Liver (tissue), 3 donors: ENCODE data around the gene ING5.

Experiments used
- GABPA ChIP-seq, 2 donors: IDR thresholded peaks in 1 of 2; conservative IDR thresholded peaks in 1 of 2; 2 replicates each; pipeline ENCODE4 v1.6.1; 2016; ENCODE audit warnings: antibody characterized with exemption in 2 of 2, mild to moderate bottlenecking in 1 of 2, moderate library complexity in 1 of 2
- YY1 ChIP-seq: IDR thresholded peaks from 2 replicates; pipeline ENCODE4 v1.6.1; 2016; ENCODE audit warnings: antibody characterized with exemption, mild to moderate bottlenecking
- TF ChIP-seq, protein P1 (sequence below): IDR thresholded peaks from 2 replicates; pipeline ENCODE4 v1.6.1; 2016; ENCODE audit warnings: antibody characterized with exemption, mild to moderate bottlenecking
- TF ChIP-seq, protein P2 (sequence below): IDR thresholded peaks from 2 replicates; pipeline ENCODE4 v1.6.1; 2016; ENCODE audit warnings: antibody characterized with exemption
- TF ChIP-seq, protein P3 (sequence below): fragments of 150-350 bp; IDR thresholded peaks from 2 replicates; pipeline ENCODE4 v1.5.1; 2017; ENCODE audit warnings: improper control_type of control experiment, low read depth, low read length; ENCODE audit not compliant: missing input control
- donor health status: healthy.
- donor health status: healthy.

DNA sequence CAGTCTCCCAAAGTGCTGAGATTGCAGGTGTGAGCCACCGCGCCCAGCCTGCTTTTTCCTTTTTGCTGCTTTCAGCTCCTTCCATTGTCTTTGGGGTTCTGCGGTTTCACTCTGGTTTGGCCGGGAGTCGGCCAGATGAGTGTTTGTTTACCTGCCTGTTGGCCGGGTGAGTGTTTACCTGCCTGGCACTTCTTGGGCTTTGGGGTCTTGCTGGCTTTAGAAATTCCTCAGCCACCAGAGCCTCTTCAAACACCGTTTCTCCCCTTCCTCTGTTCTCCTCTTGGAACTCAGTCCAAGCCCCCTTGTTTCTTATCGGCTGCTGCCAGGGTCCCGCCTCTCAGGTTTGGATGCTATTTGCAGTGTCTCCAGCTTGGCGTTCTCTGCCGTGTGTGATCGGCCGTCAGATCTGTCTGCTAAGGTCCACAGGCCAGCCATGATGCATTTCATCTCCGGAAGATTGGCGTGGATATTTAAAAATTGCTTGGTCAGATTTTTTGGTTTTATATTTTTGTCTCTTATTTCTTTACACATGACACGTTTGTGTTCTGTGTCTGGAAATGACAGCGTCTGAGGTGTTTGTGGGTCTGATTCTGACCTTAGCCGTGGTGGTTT lies 60.6 kb downstream of the ING5 start:
- TF ChIP-seq, protein P1, sequence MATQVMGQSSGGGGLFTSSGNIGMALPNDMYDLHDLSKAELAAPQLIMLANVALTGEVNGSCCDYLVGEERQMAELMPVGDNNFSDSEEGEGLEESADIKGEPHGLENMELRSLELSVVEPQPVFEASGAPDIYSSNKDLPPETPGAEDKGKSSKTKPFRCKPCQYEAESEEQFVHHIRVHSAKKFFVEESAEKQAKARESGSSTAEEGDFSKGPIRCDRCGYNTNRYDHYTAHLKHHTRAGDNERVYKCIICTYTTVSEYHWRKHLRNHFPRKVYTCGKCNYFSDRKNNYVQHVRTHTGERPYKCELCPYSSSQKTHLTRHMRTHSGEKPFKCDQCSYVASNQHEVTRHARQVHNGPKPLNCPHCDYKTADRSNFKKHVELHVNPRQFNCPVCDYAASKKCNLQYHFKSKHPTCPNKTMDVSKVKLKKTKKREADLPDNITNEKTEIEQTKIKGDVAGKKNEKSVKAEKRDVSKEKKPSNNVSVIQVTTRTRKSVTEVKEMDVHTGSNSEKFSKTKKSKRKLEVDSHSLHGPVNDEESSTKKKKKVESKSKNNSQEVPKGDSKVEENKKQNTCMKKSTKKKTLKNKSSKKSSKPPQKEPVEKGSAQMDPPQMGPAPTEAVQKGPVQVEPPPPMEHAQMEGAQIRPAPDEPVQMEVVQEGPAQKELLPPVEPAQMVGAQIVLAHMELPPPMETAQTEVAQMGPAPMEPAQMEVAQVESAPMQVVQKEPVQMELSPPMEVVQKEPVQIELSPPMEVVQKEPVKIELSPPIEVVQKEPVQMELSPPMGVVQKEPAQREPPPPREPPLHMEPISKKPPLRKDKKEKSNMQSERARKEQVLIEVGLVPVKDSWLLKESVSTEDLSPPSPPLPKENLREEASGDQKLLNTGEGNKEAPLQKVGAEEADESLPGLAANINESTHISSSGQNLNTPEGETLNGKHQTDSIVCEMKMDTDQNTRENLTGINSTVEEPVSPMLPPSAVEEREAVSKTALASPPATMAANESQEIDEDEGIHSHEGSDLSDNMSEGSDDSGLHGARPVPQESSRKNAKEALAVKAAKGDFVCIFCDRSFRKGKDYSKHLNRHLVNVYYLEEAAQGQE, result no peak
- TF ChIP-seq YY1 (no peak), GABPA (IDR thresholded peaks at IDR 0.05 in 1 of 2, conservative IDR thresholded peaks at IDR 0.05 in 1 of 2) (no peak)
- TF ChIP-seq, protein P2, sequence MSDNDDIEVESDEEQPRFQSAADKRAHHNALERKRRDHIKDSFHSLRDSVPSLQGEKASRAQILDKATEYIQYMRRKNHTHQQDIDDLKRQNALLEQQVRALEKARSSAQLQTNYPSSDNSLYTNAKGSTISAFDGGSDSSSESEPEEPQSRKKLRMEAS, result no peak
- TF ChIP-seq, protein P3, sequence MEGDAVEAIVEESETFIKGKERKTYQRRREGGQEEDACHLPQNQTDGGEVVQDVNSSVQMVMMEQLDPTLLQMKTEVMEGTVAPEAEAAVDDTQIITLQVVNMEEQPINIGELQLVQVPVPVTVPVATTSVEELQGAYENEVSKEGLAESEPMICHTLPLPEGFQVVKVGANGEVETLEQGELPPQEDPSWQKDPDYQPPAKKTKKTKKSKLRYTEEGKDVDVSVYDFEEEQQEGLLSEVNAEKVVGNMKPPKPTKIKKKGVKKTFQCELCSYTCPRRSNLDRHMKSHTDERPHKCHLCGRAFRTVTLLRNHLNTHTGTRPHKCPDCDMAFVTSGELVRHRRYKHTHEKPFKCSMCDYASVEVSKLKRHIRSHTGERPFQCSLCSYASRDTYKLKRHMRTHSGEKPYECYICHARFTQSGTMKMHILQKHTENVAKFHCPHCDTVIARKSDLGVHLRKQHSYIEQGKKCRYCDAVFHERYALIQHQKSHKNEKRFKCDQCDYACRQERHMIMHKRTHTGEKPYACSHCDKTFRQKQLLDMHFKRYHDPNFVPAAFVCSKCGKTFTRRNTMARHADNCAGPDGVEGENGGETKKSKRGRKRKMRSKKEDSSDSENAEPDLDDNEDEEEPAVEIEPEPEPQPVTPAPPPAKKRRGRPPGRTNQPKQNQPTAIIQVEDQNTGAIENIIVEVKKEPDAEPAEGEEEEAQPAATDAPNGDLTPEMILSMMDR, result no peak
